ENCODE results near the gene SELENOT. TPM values are rescaled to one million over a fixed set of nuclear protein-coding genes. Genes with fewer than 3 reads are reported as not detected.

SELENOT gene, protein sequence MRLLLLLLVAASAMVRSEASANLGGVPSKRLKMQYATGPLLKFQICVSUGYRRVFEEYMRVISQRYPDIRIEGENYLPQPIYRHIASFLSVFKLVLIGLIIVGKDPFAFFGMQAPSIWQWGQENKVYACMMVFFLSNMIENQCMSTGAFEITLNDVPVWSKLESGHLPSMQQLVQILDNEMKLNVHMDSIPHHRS
- total RNA-seq, result 100 to 1,000 TPM in 3 of 4 donors, 10 to 100 TPM in 1; 98.0 to 158 (median 111) TPM

- no peaks in the 10 kb centered on the region for H3K4me1 ChIP-seq
- peak; percentile 95 to 96 for DNase-seq
- H3K9me3 ChIP-seq, result no peaks in the 10 kb centered on the region
- TF ChIP-seq, protein P1, sequence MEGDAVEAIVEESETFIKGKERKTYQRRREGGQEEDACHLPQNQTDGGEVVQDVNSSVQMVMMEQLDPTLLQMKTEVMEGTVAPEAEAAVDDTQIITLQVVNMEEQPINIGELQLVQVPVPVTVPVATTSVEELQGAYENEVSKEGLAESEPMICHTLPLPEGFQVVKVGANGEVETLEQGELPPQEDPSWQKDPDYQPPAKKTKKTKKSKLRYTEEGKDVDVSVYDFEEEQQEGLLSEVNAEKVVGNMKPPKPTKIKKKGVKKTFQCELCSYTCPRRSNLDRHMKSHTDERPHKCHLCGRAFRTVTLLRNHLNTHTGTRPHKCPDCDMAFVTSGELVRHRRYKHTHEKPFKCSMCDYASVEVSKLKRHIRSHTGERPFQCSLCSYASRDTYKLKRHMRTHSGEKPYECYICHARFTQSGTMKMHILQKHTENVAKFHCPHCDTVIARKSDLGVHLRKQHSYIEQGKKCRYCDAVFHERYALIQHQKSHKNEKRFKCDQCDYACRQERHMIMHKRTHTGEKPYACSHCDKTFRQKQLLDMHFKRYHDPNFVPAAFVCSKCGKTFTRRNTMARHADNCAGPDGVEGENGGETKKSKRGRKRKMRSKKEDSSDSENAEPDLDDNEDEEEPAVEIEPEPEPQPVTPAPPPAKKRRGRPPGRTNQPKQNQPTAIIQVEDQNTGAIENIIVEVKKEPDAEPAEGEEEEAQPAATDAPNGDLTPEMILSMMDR (IDR thresholded peaks at IDR 0.05), result peak in 3 of 4 experiments; percentile 29 to 50 (median 43)
- TF ChIP-seq POLR2A (IDR thresholded peaks at IDR 0.05), result peak; percentile 87 to 95
- intact Hi-C loops (cut with DNase I; ENCODE audit: low total_unique reads), result loop anchor here (5.0 kb wide), 1 partner anchor 99 kb away; the partner anchor contains the start of gene ERICH6
- no peaks in the 10 kb centered on the region for H3K36me3 ChIP-seq
- H3K4me3 ChIP-seq, result peak within 1 kb of the TSS; percentile 62 to 72
- H3K27me3 ChIP-seq, result no peaks in the 10 kb centered on the region
- H3K27ac ChIP-seq, result peak within 1 kb of the TSS; percentile 93 to 95
These were observed at the start of gene SELENOT for GRCh38 chr3:150603153-150603979. TSS of gene SELENOT (plus strand) at chr3:150603321. CDS start at chr3:150603363, 42 bp downstream.

DNA sequence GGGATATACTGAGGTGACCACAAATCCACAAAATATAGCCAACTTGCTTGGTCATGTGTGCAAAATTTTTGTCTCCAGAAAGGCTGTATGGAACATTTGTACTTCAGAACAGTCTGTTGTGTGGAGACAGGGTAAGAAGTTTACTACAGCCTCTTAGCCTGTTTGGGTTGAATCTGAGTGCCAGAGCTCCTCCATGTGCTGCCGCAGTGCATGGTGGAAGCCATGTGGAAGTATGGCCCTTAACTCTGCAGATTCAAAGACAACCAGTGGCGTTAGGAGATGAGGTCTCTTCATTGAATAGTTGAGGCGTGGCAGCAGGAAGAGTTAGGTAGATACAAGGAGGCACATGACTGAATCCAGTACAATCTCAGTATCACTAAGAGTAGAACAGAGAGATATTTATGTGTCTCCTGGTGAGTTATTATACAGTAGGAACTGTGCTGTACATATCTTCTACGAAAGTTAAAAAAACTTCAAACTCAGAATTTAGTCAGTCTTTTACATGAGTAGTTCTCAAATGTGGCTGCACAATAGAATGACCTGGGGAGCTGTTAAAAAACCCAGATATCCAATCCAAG lies 47.2 kb upstream of the SELENOT start:
- Histone ChIP-seq H3K27me3 (no peaks in the 10 kb centered on the region), H3K4me3 (no peak overlapping the region), H3K4me1 (no peaks in the 10 kb centered on the region), H3K9me3 (no peaks in the 10 kb centered on the region), H3K36me3 (no peaks in the 10 kb centered on the region), H3K27ac (no peak overlapping the region)
- intact Hi-C loops (cut with DNase I; ENCODE audit: low total_unique reads), result no loop called here
- no peak for TF ChIP-seq POLR2A (IDR thresholded peaks at IDR 0.05)
- TF ChIP-seq, protein P1 (IDR thresholded peaks at IDR 0.05), result no peak
- DNase-seq, result no peak

DNA sequence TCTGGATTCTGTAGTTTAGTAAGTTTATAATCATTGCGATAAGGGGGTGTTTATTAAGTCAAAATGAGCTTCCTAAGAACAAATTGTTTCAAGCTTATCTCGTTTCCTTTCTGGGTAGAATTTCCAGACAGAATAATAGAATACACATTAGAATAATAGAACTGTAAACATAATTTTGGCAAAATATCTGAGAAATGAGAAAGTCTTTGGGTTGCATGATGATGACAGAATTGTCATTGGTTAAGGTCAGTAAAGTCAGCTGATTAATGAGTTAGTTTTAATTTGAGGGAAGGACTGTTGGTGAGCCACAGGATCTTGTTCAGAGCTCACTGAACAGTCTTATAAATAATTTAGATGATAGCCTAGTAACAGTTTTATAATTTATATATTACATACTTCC lies 46.3 kb upstream of the SELENOT start:
- intact Hi-C loops (cut with DNase I; ENCODE audit: low total_unique reads), result no loop called here
- no peaks in the 10 kb centered on the region for H3K36me3 ChIP-seq
- H3K4me1 ChIP-seq, result no peaks in the 10 kb centered on the region
- no peaks in the 10 kb centered on the region for H3K27me3 ChIP-seq
- no peak for DNase-seq
- no peaks in the 10 kb centered on the region for H3K9me3 ChIP-seq
- TF ChIP-seq POLR2A (IDR thresholded peaks at IDR 0.05), result no peak
- TF ChIP-seq, protein P1 (IDR thresholded peaks at IDR 0.05), result no peak
- H3K4me3 ChIP-seq, result no peak overlapping the region
- no peak overlapping the region for H3K27ac ChIP-seq

- no peak for DNase-seq
- intact Hi-C loops (cut with DNase I; ENCODE audit: low total_unique reads), result no loop called here
- Histone ChIP-seq H3K27ac (no peak overlapping the region), H3K9me3 (no peaks in the 10 kb centered on the region), H3K4me3 (no peak overlapping the region), H3K4me1 (no peaks in the 10 kb centered on the region), H3K27me3 (no peaks in the 10 kb centered on the region), H3K36me3 (no peaks in the 10 kb centered on the region)
- no peak for TF ChIP-seq POLR2A (IDR thresholded peaks at IDR 0.05)
- TF ChIP-seq, protein P1 (IDR thresholded peaks at IDR 0.05), result no peak
These were observed 45.4 kb upstream of the SELENOT start for GRCh38 chr3:150557725-150558124.

DNA sequence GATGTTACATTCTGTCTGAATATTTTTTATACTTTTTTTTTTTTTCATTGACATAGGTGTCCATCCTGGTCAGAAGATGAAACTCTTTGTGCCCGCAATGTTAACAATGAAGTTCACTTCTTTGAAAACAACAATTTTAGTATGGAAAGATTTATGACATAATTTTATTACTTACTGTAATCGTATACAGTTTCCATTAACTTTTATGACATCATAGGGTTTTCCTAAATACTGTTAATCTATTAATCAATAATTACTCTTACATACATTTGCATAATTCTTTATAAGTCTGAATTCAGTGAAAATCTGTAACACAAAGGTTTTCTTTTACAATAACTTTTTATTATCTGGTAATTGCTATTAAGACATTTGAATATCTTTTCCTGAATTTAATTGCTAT lies 38.9 kb upstream of the SELENOT start:
- Histone ChIP-seq H3K9me3 (no peaks in the 10 kb centered on the region), H3K27ac (no peak overlapping the region), H3K36me3 (no peaks in the 10 kb centered on the region), H3K27me3 (no peaks in the 10 kb centered on the region), H3K4me1 (no peaks in the 10 kb centered on the region), H3K4me3 (no peak overlapping the region)
- intact Hi-C loops (cut with DNase I; ENCODE audit: low total_unique reads), result no loop called here
- no peak for TF ChIP-seq POLR2A (IDR thresholded peaks at IDR 0.05)
- TF ChIP-seq, protein P1 (IDR thresholded peaks at IDR 0.05), result no peak
- DNase-seq, result no peak

Measured in uterus (tissue), 4 donors.